Measurements from ENCODE around the gene TPCN1. TPM values are rescaled to one million over a fixed set of nuclear protein-coding genes. Genes with fewer than 3 reads are reported as not detected.
A peak's percentile ranks its signal among the peaks of the same experiment; 100 is the strongest.

The TPCN1 gene
- total and polyA plus RNA-seq, 2 of the 13 experiments (the other 11 are each of a cell fraction or from before 2014, with no cell fraction given) = 8.0 to 26.8 TPM

DNA sequence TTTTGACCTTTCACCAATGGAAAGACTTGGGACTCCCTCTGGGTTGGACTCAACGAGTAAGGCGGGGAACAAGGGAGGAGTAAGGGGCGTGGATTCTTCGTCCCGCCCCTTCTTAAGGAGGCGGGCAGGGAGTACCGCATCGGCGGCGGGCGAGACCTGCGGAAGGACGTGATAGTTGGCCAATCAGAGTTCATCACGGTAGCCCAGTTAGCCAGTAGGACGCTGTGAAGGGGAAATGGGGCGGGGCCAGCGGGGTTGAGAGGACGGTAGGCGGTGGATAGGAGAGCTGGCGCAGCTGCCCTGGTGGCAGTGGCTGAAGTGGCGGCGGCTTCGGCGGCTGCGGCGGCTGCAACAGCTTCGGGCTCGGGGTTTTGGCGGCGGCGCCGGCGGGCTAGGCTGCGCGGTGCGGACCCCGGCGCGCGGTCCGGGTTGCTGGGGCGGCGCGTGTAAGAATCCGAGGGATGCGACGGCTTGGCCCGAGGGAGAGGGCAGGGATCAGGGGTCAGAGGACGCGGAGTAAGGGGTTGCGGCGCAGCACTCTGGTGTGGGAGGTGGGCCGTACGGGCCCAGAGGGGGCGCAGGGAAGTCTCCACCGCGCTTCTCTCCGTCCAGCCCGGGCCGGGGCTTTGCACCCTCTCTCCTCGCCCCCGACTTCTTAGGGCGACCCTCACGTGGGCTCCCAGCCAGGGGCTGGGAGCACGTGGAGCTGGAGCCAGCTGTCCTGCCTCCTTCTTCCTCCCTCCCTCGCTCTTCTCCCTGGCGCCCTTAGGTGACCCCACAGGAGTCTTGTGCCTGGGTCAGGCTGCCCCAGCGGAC is at the start of gene TPCN1 (continued):
- no peak for TF ChIP-seq SUZ12 (IDR thresholded peaks at IDR 0.05; ENCODE audit: low read depth, low read length)
- TF ChIP-seq ZNF562 (CRISPR knock-in tag; IDR thresholded peaks at IDR 0.05; ENCODE audit: borderline replicate concordance) = no peak
- TF ChIP-seq HES4 (CRISPR knock-in tag; IDR thresholded peaks at IDR 0.05; ENCODE audit: borderline replicate concordance) = no peak
- peak; percentile 69 for TF ChIP-seq RBM39 (IDR thresholded peaks at IDR 0.05; ENCODE audit: low read depth, low read length, poor library complexity, severe bottlenecking)
- no peak; the same call in 1 of the 2 replicates for TF ChIP-seq ISL2 (CRISPR knock-in tag; IDR thresholded peaks at IDR 0.05)
- no peak for TF ChIP-seq KMT2B (CRISPR knock-in tag; IDR thresholded peaks at IDR 0.05)
- no peak for TF ChIP-seq EED (CRISPR knock-in tag; IDR thresholded peaks at IDR 0.05)
- no peak for TF ChIP-seq ATF7 (IDR thresholded peaks at IDR 0.05)
- TF ChIP-seq ATF7 (CRISPR knock-in tag; IDR thresholded peaks at IDR 0.05) = no peak
- peak; percentile 38; the same call in 1 of the 2 replicates for TF ChIP-seq CHD2 (IDR thresholded peaks at IDR 0.05; ENCODE audit: low read depth, low read length)
- no peak for TF ChIP-seq BRCA1 (CRISPR knock-in tag; IDR thresholded peaks at IDR 0.05)
- no peak for TF ChIP-seq CHCHD3 (CRISPR knock-in tag; IDR thresholded peaks at IDR 0.05)
- TF ChIP-seq, protein P1, sequence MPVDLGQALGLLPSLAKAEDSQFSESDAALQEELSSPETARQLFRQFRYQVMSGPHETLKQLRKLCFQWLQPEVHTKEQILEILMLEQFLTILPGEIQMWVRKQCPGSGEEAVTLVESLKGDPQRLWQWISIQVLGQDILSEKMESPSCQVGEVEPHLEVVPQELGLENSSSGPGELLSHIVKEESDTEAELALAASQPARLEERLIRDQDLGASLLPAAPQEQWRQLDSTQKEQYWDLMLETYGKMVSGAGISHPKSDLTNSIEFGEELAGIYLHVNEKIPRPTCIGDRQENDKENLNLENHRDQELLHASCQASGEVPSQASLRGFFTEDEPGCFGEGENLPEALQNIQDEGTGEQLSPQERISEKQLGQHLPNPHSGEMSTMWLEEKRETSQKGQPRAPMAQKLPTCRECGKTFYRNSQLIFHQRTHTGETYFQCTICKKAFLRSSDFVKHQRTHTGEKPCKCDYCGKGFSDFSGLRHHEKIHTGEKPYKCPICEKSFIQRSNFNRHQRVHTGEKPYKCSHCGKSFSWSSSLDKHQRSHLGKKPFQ (CRISPR knock-in tag; IDR thresholded peaks at IDR 0.05; ENCODE audit: insufficient replicate concordance) = no peak
- TF ChIP-seq ADNP (CRISPR knock-in tag; IDR thresholded peaks at IDR 0.05) = no peak
- TF ChIP-seq HDAC6 (IDR thresholded peaks at IDR 0.05; ENCODE audit: low read depth, low read length) = no peak
- TF ChIP-seq REXO4 (CRISPR knock-in tag; IDR thresholded peaks at IDR 0.05; ENCODE audit: borderline replicate concordance) = no peak
- TF ChIP-seq ZFP41 (CRISPR knock-in tag; IDR thresholded peaks at IDR 0.05; ENCODE audit: borderline replicate concordance) = no peak
- no peak for TF ChIP-seq MIER2 (CRISPR knock-in tag; IDR thresholded peaks at IDR 0.05)
- TF ChIP-seq, protein P2, sequence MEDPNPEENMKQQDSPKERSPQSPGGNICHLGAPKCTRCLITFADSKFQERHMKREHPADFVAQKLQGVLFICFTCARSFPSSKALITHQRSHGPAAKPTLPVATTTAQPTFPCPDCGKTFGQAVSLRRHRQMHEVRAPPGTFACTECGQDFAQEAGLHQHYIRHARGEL (CRISPR knock-in tag; IDR thresholded peaks at IDR 0.05) = no peak
- TF ChIP-seq ZBTB42 (CRISPR knock-in tag; IDR thresholded peaks at IDR 0.05) = no peak
- TF ChIP-seq ZNF777 (CRISPR knock-in tag; IDR thresholded peaks at IDR 0.05) = peak; percentile 70
- TF ChIP-seq, protein P3, sequence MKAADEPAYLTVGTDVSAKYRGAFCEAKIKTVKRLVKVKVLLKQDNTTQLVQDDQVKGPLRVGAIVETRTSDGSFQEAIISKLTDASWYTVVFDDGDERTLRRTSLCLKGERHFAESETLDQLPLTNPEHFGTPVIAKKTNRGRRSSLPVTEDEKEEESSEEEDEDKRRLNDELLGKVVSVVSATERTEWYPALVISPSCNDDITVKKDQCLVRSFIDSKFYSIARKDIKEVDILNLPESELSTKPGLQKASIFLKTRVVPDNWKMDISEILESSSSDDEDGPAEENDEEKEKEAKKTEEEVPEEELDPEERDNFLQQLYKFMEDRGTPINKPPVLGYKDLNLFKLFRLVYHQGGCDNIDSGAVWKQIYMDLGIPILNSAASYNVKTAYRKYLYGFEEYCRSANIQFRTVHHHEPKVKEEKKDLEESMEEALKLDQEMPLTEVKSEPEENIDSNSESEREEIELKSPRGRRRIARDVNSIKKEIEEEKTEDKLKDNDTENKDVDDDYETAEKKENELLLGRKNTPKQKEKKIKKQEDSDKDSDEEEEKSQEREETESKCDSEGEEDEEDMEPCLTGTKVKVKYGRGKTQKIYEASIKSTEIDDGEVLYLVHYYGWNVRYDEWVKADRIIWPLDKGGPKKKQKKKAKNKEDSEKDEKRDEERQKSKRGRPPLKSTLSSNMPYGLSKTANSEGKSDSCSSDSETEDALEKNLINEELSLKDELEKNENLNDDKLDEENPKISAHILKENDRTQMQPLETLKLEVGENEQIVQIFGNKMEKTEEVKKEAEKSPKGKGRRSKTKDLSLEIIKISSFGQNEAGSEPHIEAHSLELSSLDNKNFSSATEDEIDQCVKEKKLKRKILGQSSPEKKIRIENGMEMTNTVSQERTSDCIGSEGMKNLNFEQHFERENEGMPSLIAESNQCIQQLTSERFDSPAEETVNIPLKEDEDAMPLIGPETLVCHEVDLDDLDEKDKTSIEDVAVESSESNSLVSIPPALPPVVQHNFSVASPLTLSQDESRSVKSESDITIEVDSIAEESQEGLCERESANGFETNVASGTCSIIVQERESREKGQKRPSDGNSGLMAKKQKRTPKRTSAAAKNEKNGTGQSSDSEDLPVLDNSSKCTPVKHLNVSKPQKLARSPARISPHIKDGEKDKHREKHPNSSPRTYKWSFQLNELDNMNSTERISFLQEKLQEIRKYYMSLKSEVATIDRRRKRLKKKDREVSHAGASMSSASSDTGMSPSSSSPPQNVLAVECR (CRISPR knock-in tag; IDR thresholded peaks at IDR 0.05; ENCODE audit: borderline replicate concordance) = peak; percentile 81
- no peak for TF ChIP-seq HIVEP1 (CRISPR knock-in tag; IDR thresholded peaks at IDR 0.05)
- TF ChIP-seq ZC3H13 (CRISPR knock-in tag; IDR thresholded peaks at IDR 0.05) = no peak
